AG09309 (cell line): ENCODE results near the gene TMEM175.

Experiments used
- DNase-seq: peaks from one replicate; pipeline ENCODE4 v3.0.0-alpha.2; 2010; ENCODE audit warnings: low read depth
- H3K4me3 ChIP-seq: 2 replicates; pipeline ENCODE4 v1.5.1; 2011; ENCODE audit warnings: mild to moderate bottlenecking, low read depth, low read length, moderate library complexity; ENCODE audit not compliant: control insufficient read depth
- TF ChIP-seq, protein P1 (sequence below): IDR thresholded peaks from 2 replicates; pipeline ENCODE4 v1.5.1; 2011; ENCODE audit warnings: mild to moderate bottlenecking, low read depth, low read length, inconsistent platforms; ENCODE audit not compliant: insufficient read depth, control insufficient read depth; ENCODE audit errors: missing control alignments

The TMEM175 gene

DNA sequence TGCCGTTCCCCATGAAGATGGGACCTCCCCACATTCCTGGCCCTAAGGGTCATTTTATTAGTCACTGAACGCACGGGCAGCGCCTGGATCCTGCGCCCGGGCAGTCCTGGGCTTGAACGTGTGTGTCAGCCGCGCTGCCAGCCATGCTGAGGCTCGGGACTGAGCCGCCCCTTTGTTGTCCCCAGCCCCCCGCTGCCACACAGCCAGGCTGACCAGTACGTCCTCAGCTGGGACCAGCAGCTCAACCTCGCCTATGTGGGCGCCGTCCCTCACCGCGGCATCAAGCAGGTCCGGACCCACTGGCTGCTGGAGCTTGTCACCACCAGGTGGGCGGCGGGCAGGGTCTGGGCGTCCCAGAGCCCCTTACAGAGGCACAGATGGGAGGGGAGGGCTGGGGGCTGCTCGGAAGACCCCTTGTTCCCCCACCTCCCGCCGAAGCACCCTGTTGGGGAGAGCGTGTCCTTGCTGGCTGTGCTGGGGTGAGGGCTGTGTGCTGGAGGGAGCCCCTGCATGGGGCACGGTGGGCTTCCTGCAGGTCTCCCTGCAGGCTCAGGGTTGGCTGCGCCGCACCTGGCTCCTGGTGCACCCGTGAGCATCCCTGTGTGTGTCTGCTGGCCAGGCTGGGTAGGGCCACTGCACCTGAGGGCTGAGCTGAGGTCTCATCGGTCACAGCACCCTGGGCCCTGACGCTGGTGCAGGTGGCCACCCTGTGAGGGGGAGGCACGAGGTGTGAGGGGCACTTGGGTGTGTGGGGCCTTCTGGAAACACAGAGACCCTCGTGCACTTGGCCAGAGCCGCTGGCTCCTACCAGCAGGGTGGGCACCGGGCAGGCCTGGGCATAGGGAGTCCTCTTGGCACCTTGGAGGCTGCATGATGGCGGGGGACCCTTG lies 55.6 kb downstream of the TMEM175 start:
- DNase-seq: no peak
- TF ChIP-seq, protein P1, sequence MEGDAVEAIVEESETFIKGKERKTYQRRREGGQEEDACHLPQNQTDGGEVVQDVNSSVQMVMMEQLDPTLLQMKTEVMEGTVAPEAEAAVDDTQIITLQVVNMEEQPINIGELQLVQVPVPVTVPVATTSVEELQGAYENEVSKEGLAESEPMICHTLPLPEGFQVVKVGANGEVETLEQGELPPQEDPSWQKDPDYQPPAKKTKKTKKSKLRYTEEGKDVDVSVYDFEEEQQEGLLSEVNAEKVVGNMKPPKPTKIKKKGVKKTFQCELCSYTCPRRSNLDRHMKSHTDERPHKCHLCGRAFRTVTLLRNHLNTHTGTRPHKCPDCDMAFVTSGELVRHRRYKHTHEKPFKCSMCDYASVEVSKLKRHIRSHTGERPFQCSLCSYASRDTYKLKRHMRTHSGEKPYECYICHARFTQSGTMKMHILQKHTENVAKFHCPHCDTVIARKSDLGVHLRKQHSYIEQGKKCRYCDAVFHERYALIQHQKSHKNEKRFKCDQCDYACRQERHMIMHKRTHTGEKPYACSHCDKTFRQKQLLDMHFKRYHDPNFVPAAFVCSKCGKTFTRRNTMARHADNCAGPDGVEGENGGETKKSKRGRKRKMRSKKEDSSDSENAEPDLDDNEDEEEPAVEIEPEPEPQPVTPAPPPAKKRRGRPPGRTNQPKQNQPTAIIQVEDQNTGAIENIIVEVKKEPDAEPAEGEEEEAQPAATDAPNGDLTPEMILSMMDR: no peak
- H3K4me3 ChIP-seq: peak overlapping the region; percentile 64

DNA sequence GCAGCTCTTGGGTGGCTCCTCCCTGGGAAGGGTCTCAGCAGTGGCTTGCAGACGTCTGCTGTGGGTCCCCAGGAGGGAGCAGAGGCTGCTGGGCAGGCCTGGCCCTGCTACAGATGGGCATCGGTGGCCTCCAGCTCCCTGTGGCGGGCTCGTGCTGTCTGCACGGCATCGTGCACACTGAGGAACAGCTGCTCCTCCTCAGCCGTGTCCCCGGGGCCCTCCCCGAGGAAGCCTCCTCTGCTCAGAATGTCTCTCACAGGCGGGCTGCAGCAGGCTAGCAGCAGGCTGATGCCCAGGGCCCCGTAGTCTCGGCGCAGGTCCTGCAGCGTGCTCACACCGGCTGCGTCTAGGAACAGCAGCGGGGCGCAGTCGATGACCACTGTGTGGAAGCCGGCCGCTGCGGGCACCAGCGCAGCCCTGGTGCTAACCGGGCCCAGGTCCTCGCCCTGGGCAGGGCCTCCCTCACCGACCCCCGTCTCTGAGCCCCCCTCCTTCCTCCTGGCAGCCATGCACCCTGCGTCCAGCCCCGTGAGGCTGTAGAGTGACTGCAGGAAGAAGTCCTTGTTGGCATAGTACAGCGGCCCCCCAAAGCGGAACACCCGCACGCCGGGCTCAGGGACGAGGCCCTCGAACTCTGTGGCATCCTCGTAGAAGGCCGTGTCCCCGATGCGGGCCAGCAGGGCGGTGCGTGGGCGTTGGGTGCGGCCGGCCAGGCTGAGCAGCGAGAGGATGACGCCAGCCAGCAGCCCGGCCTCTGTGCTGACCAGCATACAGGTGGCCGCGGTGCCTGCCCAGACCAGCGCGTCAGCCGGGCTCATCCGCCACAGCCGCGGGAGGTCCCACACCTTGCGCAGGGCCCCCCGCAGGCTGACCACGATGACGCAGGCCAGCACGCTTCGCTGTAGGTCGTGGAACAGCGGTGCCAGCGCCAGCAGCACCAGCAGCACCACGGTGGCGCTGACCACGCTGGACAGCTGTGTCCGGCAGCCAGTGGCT lies 56.8 kb downstream of the TMEM175 start:
- DNase-seq: no peak
- TF ChIP-seq, protein P1: no peak
- no peak overlapping the region for H3K4me3 ChIP-seq

DNA sequence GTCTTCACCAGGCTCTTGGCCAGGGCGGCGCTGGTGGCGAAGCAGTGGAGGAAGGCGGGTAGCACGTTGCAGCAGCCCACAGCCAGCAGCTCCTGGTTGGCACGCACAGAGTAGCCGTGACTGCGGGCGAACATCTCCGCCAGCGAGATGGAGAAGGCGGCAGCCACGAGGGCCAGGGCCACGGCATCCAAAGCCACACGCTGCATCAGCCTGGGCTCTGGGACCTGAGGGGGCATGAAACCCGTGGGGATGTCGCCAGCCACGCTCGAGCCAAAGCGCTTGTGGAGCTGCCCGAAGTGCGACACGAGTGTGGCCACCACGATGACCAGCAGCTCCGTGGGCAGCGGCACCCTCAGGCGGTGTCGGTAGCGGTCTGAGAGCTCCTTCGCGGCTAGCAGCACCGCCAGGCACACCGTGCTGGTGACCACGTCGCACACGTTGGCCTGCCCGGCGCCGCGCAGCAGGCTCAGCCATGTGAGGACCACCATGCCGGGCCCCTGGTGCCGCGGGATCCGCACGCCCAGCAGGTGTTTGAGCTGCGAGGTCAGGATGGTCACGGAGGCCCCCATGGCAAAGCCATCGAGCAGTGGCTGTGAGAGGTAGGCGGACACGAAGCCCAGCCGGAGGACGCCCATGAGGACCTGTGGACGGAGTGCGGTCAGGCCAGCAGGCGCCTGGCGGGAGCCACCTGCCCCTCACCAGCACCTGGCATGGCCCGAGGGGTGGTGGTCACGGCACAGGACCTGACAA lies 57.6 kb downstream of the TMEM175 start:
- H3K4me3 ChIP-seq: no peak overlapping the region
- no peak for DNase-seq
- TF ChIP-seq, protein P1: no peak

DNA sequence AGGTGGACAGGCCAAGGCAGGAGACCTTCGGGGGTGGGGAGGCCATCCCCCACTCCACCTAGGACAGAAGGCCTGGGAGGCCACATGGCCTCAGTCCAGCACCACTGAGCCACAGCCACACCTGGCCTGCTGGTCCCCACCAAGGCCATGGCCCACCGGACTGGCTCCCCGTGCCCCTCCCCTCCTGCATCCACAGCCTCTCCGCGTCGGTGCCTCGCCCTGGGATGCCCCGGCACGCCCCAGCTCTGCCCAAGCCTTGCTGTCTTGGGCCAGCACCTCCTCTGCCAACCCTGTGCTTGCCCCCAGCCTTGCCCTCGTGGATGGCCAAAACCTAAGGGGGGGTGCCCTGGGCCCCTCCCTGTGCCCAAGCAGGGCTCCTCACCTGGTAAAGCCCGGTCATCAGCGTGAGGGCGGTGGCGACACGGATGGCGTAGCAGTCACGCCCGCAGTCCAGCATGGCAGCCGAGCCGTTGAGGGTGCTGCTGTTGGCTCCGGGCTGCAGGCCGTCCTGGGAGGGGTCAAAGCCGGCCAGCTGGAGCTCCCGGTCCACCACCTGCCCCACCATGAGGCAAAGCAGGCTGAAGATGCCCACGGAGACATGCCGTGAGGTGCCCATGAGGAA lies 58.6 kb downstream of the TMEM175 start:
- DNase-seq: no peak
- TF ChIP-seq, protein P1: no peak
- H3K4me3 ChIP-seq: no peak overlapping the region

DNA sequence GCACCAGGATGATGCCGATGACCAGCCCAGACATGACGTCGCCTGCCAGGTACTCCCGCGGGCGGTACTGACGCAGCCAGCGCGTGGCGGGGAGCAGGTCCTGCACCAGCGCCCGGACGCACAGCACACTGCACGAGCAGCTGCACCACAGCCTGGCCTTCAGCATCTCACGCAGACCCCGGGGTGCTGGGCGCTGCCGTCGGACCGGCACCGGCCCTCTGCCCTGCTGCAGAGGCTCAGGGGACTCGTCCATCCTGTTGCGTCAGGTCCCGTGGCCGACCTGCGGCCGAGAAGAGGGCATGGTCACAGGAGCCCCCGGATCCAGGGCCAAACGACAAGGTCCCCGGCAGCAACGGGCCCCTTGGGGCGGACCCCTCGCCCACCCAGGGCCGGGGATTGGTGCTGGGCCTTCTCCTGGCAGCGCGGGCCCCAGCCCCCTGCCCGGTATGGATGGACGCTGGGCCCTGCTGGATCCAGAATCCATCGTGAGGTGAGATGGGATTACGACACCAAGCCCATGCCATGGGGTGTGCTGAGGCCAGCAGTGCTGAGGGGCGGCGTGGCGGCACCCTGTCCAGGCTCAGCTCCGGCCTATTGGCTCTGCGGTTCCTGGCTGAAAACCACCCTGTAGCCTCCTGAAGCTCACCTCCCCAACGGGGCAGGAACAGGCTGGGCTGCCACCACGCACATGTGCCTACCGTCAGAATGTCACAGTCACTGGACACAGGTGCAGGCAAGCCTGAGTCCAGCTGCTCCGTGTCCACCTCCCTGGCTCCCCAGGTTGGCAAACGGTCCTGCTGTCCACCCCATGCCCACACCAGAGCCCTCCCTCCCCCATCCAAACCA lies 59.4 kb downstream of the TMEM175 start:
- no peak for DNase-seq
- no peak overlapping the region for H3K4me3 ChIP-seq
- TF ChIP-seq, protein P1: no peak
